A549 (cell line): Measurements from ENCODE around the gene C17orf113. TPM values are rescaled to one million over a fixed set of nuclear protein-coding genes. Genes with fewer than 3 reads are reported as not detected.

Source experiments
- ATAC-seq, 2 experiments: fragments of 200-7000 bp in 1 of 2; fragments of >200 bp in 1 of 2; cut with Nextera tagmentation in 1 of 2; cut with Tn5 transposase in 1 of 2; 3 replicates each; pipeline versions ENCODE4 v1.8.0 to v1.9.1; 2018 to 2020; ENCODE audit warnings: mild to moderate bottlenecking in 1 of 2, moderate library complexity in 1 of 2
- CTCF ChIA-PET: fragments of 300-600 bp; sonication (Branson Sonifier 250); formaldehyde crosslinking; extraction: SDS; loops from one replicate; lab custom pipeline; 2021; ENCODE audit warnings: antibody characterized with exemption, inconsistent platforms; lab: Yijun Ruan, JAX
- POLR2A ChIA-PET: fragments of 350-600 bp; formaldehyde crosslinking; extraction: SDS; loops from one replicate; lab custom pipeline; 2021; ENCODE audit warnings: antibody characterized with exemption, inconsistent platforms; lab: Yijun Ruan, JAX
- DNase-seq, 2 experiments: peaks; one replicate each; pipeline versions ENCODE4 v3.0.0 to v3.0.0-alpha.2; 2011 to 2016; ENCODE audit warnings: low read depth in 1 of 2, low spot score in 1 of 2
- FAIRE-seq: peaks from 2 replicates; lab custom pipeline; 2011; peaks lifted over from hg19 to GRCh38; lab: Jason Lieb, UNC
- H3K27ac ChIP-seq, 2 experiments: fragments of >200 bp; sonication (Bioruptor Twin); formaldehyde crosslinking; 3 replicates each; pipeline ENCODE4 v1.5.1; 2016 to 2017
- H3K4me1 ChIP-seq: fragments of >200 bp; sonication (Bioruptor Twin); formaldehyde crosslinking; 3 replicates; pipeline ENCODE4 v1.6.1; 2016
- H3K4me2 ChIP-seq: fragments of >200 bp; sonication (Bioruptor Twin); formaldehyde crosslinking; 3 replicates; pipeline ENCODE4 v1.6.1; 2016
- H3K4me3 ChIP-seq: fragments of >200 bp; sonication (Bioruptor Twin); formaldehyde crosslinking; 3 replicates; pipeline ENCODE4 v1.5.1; 2016
- H3K9me3 ChIP-seq: fragments of >200 bp; sonication (Bioruptor Twin); formaldehyde crosslinking; 3 replicates; pipeline ENCODE4 v1.6.1; 2016
- CHD4 ChIP-seq: fragments of 200-600 bp; sonication (generic); IDR thresholded peaks from 2 replicates; pipeline ENCODE4 v1.6.1; 2016; ENCODE audit warnings: antibody characterized with exemption, mild to moderate bottlenecking, borderline replicate concordance
- JUNB ChIP-seq: fragments of >200 bp; sonication (Bioruptor Twin); formaldehyde crosslinking; IDR thresholded peaks from 2 replicates; pipeline ENCODE4 v1.6.1; 2016
- MYC ChIP-seq: IDR thresholded peaks from 2 replicates; pipeline ENCODE4 v1.6.1; 2012; ENCODE audit warnings: mild to moderate bottlenecking, inconsistent platforms, low read length, improper control_type of control experiment, borderline replicate concordance
- NFE2L2 ChIP-seq: fragments of 150-350 bp; conservative IDR thresholded peaks from 2 replicates; pipeline ENCODE4 v1.6.1; 2014; ENCODE audit warnings: low read length
- PHF8 ChIP-seq: fragments of 200-600 bp; sonication (generic); IDR thresholded peaks from 2 replicates; pipeline ENCODE4 v1.6.1; 2016; ENCODE audit warnings: low read depth, mild to moderate bottlenecking, antibody characterized with exemption, moderate library complexity, borderline replicate concordance
- RARB ChIP-seq: fragments of 250-450 bp; sonication (Bioruptor Pico); IDR thresholded peaks from 2 replicates; pipeline ENCODE4 v1.8.0; 2021; ENCODE audit warnings: mild to moderate bottlenecking, moderate library complexity
- TFCP2L1 ChIP-seq: fragments of 250-450 bp; sonication (Bioruptor Pico); IDR thresholded peaks from 2 replicates; pipeline ENCODE4 v1.5.0; 2021; ENCODE audit warnings: mild to moderate bottlenecking
- WGBS: methylation state at CpG from one replicate; pipeline ENCODE4 v1.1.6; 2017; ENCODE audit errors: missing lambda C conversion rate; 5-methylcytosine and 5-hydroxymethylcytosine counted together
- polyA plus RNA-seq, 4 experiments: library from polyadenylated mRNA; depleted of rRNA in 3 of 4; stranded (reverse); fragments of >200 nt; fragmentation: RNase III in 1 of 4; extraction: RNeasy Plus Mini Kit Qiagen cat#74134 plus additional on column Dnase treatment in 1 of 4; gene quantifications; 2 replicates in 3 of 4; 3 replicates in 1 of 4; pipeline ENCODE4 v1.2.3, GENCODE V29; 2011 to 2017
- TF ChIP-seq, protein P1 (sequence below): fragments of >200 bp; sonication (Bioruptor Twin); formaldehyde crosslinking; IDR thresholded peaks from 3 replicates; pipeline ENCODE4 v1.6.1; 2016
- TF ChIP-seq, protein P2 (sequence below): fragments of 450-650 bp; IDR thresholded peaks from 2 replicates; pipeline ENCODE4 v1.6.1; 2014; ENCODE audit warnings: antibody characterized with exemption
- TF ChIP-seq, protein P3 (sequence below): fragments of 200-600 bp; sonication (generic); IDR thresholded peaks from 2 replicates; pipeline ENCODE4 v1.6.1; 2016; ENCODE audit warnings: antibody characterized with exemption, mild to moderate bottlenecking, moderate library complexity
- TF ChIP-seq, protein P4 (sequence below): fragments of >200 bp; sonication (Bioruptor Twin); formaldehyde crosslinking; IDR thresholded peaks from 3 replicates; pipeline ENCODE4 v1.5.1; 2016
- TF ChIP-seq, protein P5 (sequence below): fragments of 250-450 bp; sonication (Bioruptor Pico); IDR thresholded peaks from 2 replicates; pipeline ENCODE4 v1.5.0; 2021; ENCODE audit warnings: mild to moderate bottlenecking, moderate library complexity, borderline replicate concordance

The C17orf113 gene
- polyA plus RNA-seq, 2 of the 4 experiments (the other 2 are of a cell fraction): 0.67 to 1.0 TPM

DNA sequence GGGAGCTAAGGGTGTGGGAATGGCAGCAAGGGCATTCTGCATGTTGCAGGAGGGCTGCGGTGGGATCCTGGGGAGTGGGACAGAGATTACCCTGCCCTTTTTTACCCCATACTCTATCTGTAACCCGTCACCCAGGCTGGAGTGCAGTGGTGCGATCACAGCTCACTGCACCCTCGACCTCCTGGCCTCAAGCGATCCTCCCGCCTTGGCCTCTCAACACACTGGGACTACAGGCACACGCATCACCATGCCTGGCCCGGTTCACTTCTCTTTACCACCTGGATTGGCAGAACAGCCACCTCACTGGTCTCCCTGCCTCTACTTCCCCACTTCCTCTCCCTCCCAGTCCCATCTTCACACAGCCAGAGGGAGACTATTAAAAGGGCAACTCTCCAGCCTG lies 38.3 kb upstream of the C17orf113 start (continued):
- TF ChIP-seq, protein P1, sequence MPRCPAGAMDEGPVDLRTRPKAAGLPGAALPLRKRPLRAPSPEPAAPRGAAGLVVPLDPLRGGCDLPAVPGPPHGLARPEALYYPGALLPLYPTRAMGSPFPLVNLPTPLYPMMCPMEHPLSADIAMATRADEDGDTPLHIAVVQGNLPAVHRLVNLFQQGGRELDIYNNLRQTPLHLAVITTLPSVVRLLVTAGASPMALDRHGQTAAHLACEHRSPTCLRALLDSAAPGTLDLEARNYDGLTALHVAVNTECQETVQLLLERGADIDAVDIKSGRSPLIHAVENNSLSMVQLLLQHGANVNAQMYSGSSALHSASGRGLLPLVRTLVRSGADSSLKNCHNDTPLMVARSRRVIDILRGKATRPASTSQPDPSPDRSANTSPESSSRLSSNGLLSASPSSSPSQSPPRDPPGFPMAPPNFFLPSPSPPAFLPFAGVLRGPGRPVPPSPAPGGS: no peak
- no peak for TF ChIP-seq PHF8
- TF ChIP-seq, all 56 proteins: peak for 0

DNA sequence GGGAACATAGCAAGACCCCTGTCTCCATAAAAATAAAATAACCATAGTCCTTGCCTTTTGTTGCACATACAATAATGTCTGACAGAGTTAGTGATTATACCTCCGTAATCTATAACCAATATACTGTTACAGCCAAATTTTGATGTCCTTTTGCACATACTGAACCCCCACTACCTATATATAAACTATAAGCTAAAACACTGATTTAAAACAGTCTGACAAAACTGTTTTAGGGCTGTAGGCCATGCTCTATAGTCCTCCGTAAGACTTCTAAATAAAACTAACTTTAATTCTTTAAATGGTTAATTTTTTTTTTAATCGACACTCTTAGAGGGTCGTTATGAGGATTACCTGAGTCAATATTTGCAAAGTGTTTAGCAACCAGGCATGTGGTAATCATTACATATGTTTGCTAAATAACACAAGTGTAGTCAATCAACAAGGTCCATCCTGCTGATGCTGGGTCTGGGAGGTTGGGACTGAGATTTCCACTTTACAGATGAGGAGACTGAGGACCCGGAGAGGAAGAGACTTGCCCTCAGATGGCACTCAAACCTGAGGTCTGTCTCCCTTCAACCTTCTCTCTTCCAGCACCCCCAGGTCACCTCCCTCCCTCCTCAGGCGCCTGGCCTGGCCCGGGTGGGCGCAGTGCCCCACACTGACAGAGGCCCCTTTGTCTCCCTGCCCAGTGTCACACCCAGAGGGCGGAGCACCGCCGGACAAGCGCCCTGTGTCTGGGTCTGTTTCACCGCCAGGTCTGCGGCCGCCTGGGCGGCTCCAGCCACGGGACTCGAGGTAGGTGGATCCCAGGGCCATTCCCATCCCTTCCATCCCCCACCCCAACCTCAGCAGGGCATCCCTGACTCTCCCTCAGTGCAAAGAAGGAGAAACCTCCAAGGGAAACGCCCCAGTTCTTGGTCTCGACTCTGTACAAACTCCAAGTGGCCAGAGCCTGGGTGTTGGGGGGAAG lies 37.6 kb upstream of the C17orf113 start:
- Histone ChIP-seq H3K4me2 (no peak overlapping the region), H3K27ac (no peak overlapping the region), H3K4me1 (0 out of 3 replicates have a peak, but pooled peaks cover 3% of the 10 kb centered on the region), H3K9me3 (no peaks in the 10 kb centered on the region), H3K4me3 (no peak overlapping the region)
- 66% methylated on average over 20 of the region's 20 CpGs for WGBS
- TF ChIP-seq, protein P2, sequence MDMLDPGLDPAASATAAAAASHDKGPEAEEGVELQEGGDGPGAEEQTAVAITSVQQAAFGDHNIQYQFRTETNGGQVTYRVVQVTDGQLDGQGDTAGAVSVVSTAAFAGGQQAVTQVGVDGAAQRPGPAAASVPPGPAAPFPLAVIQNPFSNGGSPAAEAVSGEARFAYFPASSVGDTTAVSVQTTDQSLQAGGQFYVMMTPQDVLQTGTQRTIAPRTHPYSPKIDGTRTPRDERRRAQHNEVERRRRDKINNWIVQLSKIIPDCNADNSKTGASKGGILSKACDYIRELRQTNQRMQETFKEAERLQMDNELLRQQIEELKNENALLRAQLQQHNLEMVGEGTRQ: no peak
- TF ChIP-seq RARB (CRISPR knock-in tag) (no peak), JUNB (no peak), TFCP2L1 (CRISPR knock-in tag) (no peak)
- ATAC-seq (peak; percentile 47 to 48; a peak in 5 of 6 replicates), FAIRE-seq (no peak), DNase-seq (no peak)
- ChIA-PET CTCF (interaction anchor here (0.6 to 39.5 kb wide), 11 partner anchors 8 to 276 kb away, joined by 3 to 658 read pairs (median 4); partner anchors contain the start of genes DNAJC7, KAT2A, NKIRAS2 and P3H4), POLR2A (no interaction called here)

DNA sequence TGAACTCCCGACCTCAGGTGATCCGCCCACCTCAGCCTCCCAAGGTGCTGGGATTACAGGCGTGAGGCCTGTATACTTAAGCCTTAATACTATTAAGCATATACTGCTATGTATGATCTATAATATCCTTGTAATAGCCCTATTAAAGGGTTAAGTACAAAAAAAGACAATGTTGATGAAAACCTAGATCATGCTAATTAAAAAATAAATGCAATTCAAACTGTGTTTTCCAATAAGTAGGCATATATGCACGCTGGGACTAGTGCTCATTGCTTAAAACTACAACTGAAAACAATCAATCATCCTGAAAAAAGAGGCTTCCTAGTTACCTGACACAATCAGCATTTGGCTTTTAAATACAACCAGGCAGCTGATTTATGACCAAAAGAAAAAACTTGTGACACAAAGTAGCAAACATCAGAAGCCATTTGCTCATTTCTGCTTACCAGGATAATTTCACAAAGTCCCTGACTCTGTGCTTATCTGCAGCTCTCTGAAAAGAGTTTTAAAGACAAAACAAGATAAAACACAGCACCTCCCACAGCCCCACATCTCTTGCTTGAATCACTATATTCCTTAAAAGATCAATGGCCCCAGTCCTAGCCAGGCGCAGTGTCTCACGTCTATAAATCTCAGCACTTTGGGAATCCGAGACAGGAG lies 36.8 kb upstream of the C17orf113 start:
- ChIA-PET CTCF (interaction anchor here (0.6 to 39.5 kb wide), 10 partner anchors 8 to 275 kb away, joined by 3 to 658 read pairs (median 4); partner anchors contain the start of genes DNAJC7, KAT2A, NKIRAS2 and P3H4), POLR2A (no interaction called here)
- no peak for ATAC-seq
- no peak overlapping the region for H3K4me2 ChIP-seq
- DNase-seq: no peak
- TF ChIP-seq NFE2L2 (no peak), MYC (no peak), PHF8 (no peak), CHD4 (no peak)
- TF ChIP-seq, protein P3, sequence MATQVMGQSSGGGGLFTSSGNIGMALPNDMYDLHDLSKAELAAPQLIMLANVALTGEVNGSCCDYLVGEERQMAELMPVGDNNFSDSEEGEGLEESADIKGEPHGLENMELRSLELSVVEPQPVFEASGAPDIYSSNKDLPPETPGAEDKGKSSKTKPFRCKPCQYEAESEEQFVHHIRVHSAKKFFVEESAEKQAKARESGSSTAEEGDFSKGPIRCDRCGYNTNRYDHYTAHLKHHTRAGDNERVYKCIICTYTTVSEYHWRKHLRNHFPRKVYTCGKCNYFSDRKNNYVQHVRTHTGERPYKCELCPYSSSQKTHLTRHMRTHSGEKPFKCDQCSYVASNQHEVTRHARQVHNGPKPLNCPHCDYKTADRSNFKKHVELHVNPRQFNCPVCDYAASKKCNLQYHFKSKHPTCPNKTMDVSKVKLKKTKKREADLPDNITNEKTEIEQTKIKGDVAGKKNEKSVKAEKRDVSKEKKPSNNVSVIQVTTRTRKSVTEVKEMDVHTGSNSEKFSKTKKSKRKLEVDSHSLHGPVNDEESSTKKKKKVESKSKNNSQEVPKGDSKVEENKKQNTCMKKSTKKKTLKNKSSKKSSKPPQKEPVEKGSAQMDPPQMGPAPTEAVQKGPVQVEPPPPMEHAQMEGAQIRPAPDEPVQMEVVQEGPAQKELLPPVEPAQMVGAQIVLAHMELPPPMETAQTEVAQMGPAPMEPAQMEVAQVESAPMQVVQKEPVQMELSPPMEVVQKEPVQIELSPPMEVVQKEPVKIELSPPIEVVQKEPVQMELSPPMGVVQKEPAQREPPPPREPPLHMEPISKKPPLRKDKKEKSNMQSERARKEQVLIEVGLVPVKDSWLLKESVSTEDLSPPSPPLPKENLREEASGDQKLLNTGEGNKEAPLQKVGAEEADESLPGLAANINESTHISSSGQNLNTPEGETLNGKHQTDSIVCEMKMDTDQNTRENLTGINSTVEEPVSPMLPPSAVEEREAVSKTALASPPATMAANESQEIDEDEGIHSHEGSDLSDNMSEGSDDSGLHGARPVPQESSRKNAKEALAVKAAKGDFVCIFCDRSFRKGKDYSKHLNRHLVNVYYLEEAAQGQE: no peak
- TF ChIP-seq, protein P4, sequence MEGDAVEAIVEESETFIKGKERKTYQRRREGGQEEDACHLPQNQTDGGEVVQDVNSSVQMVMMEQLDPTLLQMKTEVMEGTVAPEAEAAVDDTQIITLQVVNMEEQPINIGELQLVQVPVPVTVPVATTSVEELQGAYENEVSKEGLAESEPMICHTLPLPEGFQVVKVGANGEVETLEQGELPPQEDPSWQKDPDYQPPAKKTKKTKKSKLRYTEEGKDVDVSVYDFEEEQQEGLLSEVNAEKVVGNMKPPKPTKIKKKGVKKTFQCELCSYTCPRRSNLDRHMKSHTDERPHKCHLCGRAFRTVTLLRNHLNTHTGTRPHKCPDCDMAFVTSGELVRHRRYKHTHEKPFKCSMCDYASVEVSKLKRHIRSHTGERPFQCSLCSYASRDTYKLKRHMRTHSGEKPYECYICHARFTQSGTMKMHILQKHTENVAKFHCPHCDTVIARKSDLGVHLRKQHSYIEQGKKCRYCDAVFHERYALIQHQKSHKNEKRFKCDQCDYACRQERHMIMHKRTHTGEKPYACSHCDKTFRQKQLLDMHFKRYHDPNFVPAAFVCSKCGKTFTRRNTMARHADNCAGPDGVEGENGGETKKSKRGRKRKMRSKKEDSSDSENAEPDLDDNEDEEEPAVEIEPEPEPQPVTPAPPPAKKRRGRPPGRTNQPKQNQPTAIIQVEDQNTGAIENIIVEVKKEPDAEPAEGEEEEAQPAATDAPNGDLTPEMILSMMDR: no peak
- TF ChIP-seq, protein P5, sequence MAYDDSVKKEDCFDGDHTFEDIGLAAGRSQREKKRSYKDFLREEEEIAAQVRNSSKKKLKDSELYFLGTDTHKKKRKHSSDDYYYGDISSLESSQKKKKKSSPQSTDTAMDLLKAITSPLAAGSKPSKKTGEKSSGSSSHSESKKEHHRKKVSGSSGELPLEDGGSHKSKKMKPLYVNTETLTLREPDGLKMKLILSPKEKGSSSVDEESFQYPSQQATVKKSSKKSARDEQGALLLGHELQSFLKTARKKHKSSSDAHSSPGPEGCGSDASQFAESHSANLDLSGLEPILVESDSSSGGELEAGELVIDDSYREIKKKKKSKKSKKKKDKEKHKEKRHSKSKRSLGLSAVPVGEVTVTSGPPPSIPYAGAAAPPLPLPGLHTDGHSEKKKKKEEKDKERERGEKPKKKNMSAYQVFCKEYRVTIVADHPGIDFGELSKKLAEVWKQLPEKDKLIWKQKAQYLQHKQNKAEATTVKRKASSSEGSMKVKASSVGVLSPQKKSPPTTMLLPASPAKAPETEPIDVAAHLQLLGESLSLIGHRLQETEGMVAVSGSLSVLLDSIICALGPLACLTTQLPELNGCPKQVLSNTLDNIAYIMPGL (CRISPR knock-in tag): no peak
- H3K27ac ChIP-seq: no peak overlapping the region
- FAIRE-seq: no peak
- peaks cover 4% of the 10 kb centered on the region; the same call in 1 of the 3 replicates for H3K4me1 ChIP-seq
- H3K4me3 ChIP-seq: no peak overlapping the region
- no peaks in the 10 kb centered on the region for H3K9me3 ChIP-seq
- 79% methylated on average over 7 of the region's 7 CpGs for WGBS
